IMR-90 (cell line): Measurements from ENCODE around the gene PITPNB. TPM values are rescaled to one million over a fixed set of nuclear protein-coding genes. Genes with fewer than 3 reads are reported as not detected.

Source experiments
- ATAC-seq: fragments of 200-7000 bp; cut with Tn5 transposase; 2 replicates; pipeline ENCODE4 v1.9.1; 2020; ENCODE audit warnings: low read depth, mild to moderate bottlenecking, moderate library complexity
- BruUV-seq: library from RNA; stranded (reverse); fragments of 400-500 nt; replicated peaks from 2 replicates; lab custom pipeline; 2021; lab: Mats Ljungman, UMichigan
- CTCF ChIA-PET: fragments of 300-600 bp; formaldehyde crosslinking; extraction: SDS; loops from one replicate; lab custom pipeline; 2021; ENCODE audit warnings: antibody characterized with exemption; lab: Yijun Ruan, JAX
- POLR2A ChIA-PET: fragments of 300-600 bp; sonication (Branson Sonifier 250); formaldehyde crosslinking; loops from one replicate; lab custom pipeline; 2022; ENCODE audit warnings: antibody characterized with exemption; ENCODE audit not compliant: unreplicated experiment; lab: Charles Lee
- DNase-seq: peaks from one replicate; pipeline ENCODE4 v3.0.0; 2013
- H2AFZ ChIP-seq: replicated peaks from 2 replicates; pipeline ENCODE3; 2013; ENCODE audit warnings: low read length, mild to moderate bottlenecking; ENCODE audit not compliant: poor library complexity
- H2AK5ac ChIP-seq: 2 replicates; pipeline ENCODE4 v1.6.1; 2013; ENCODE audit warnings: low read depth, low read length, inconsistent platforms
- H2AK9ac ChIP-seq: replicated peaks from 2 replicates; pipeline ENCODE3; 2013; ENCODE audit warnings: mild to moderate bottlenecking, low read depth, low read length, moderate library complexity; ENCODE audit not compliant: poor library complexity
- H2BK120ac ChIP-seq: 2 replicates; pipeline ENCODE4 v1.6.1; 2013; ENCODE audit warnings: low read depth, low read length, inconsistent platforms
- H2BK15ac ChIP-seq: 3 replicates; pipeline ENCODE4 v1.6.1; 2013; ENCODE audit warnings: low read depth, low read length, inconsistent platforms
- H2BK20ac ChIP-seq: 2 replicates; pipeline ENCODE4 v1.6.1; 2013; ENCODE audit warnings: low read depth, mild to moderate bottlenecking, inconsistent platforms, low read length, moderate library complexity
- H2BK5ac ChIP-seq: 2 replicates; pipeline ENCODE4 v1.6.1; 2013; ENCODE audit warnings: mild to moderate bottlenecking, low read depth, low read length, inconsistent platforms; ENCODE audit not compliant: poor library complexity, severe bottlenecking
- H3K14ac ChIP-seq: replicated peaks from 2 replicates; pipeline ENCODE4 v1.6.1; 2013; ENCODE audit warnings: low read depth, low read length, inconsistent platforms
- H3K18ac ChIP-seq: 2 replicates; pipeline ENCODE4 v1.6.1; 2013; ENCODE audit warnings: low read depth, low read length, control low read depth
- H3K23ac ChIP-seq: 2 replicates; pipeline ENCODE4 v1.6.1; 2013; ENCODE audit warnings: low read depth, low read length, inconsistent platforms
- H3K27ac ChIP-seq: 2 replicates; pipeline ENCODE4 v1.5.1; 2013; ENCODE audit warnings: mild to moderate bottlenecking, control low read depth, low read length; ENCODE audit not compliant: insufficient read depth
- H3K27me3 ChIP-seq: 2 replicates; pipeline ENCODE4 v1.6.1; 2013; ENCODE audit warnings: low read length; ENCODE audit not compliant: control insufficient read depth, insufficient read depth
- H3K36me3 ChIP-seq: 2 replicates; pipeline ENCODE4 v1.6.1; 2013; ENCODE audit warnings: low read length, mixed read lengths; ENCODE audit not compliant: control insufficient read depth, insufficient read depth
- H3K4ac ChIP-seq: 2 replicates; pipeline ENCODE4 v1.6.1; 2013; ENCODE audit warnings: low read depth, low read length, inconsistent platforms
- H3K4me1 ChIP-seq: 2 replicates; pipeline ENCODE4 v1.6.1; 2013; ENCODE audit warnings: low read length, mixed read lengths; ENCODE audit not compliant: control insufficient read depth, insufficient read depth
- H3K4me2 ChIP-seq: 2 replicates; pipeline ENCODE4 v1.6.1; 2013; ENCODE audit warnings: low read depth, mild to moderate bottlenecking, control low read depth, low read length, moderate library complexity
- H3K4me3 ChIP-seq: 2 replicates; pipeline ENCODE4 v1.5.1; 2013; ENCODE audit warnings: low read depth, mild to moderate bottlenecking, control low read depth, low read length, moderate library complexity; ENCODE audit not compliant: insufficient read depth
- H3K56ac ChIP-seq: 2 replicates; pipeline ENCODE4 v1.6.1; 2013; ENCODE audit warnings: low read length, inconsistent platforms; ENCODE audit not compliant: insufficient read depth; ENCODE audit errors: extremely low read depth
- H3K79me1 ChIP-seq, 2 experiments: 2 replicates each; pipeline ENCODE4 v1.6.1; 2013; ENCODE audit warnings: low read length in 2 of 2, inconsistent platforms in 1 of 2, low read depth in 1 of 2
- H3K9ac ChIP-seq: 2 replicates; pipeline ENCODE4 v1.6.1; 2013; ENCODE audit warnings: low read depth, low read length, control low read depth
- H3K9me1 ChIP-seq: 2 replicates; pipeline ENCODE4 v1.6.1; 2013; ENCODE audit warnings: low read length, inconsistent platforms; ENCODE audit not compliant: insufficient read depth
- H3K9me3 ChIP-seq: 2 replicates; pipeline ENCODE4 v1.6.1; 2013; ENCODE audit warnings: low read length; ENCODE audit not compliant: control insufficient read depth, insufficient read depth
- H4K20me1 ChIP-seq: 2 replicates; pipeline ENCODE4 v1.6.1; 2013; ENCODE audit warnings: low read length, inconsistent platforms; ENCODE audit not compliant: insufficient read depth
- H4K5ac ChIP-seq: 2 replicates; pipeline ENCODE4 v1.6.1; 2013; ENCODE audit warnings: mild to moderate bottlenecking, low read depth, low read length, control low read depth
- H4K8ac ChIP-seq, 2 experiments: 2 replicates each; pipeline ENCODE4 v1.6.1; 2013; ENCODE audit warnings: low read depth in 2 of 2, low read length in 2 of 2, control low read depth in 1 of 2, inconsistent platforms in 1 of 2
- H4K91ac ChIP-seq: 2 replicates; pipeline ENCODE4 v1.6.1; 2013; ENCODE audit warnings: low read depth, low read length, inconsistent platforms; ENCODE audit not compliant: insufficient read depth
- BHLHE40 ChIP-seq: fragments of 150-350 bp; IDR thresholded peaks from 2 replicates; pipeline ENCODE4 v1.6.1; 2016; ENCODE audit warnings: mild to moderate bottlenecking, low read depth, low read length
- CEBPB ChIP-seq: IDR thresholded peaks from 2 replicates; pipeline ENCODE4 v1.6.1; 2012; ENCODE audit warnings: low read depth, low read length, improper control_type of control experiment
- CHD1 ChIP-seq: IDR thresholded peaks from 2 replicates; pipeline ENCODE4 v1.6.1; 2012; ENCODE audit warnings: low read depth, low read length, improper control_type of control experiment
- FOS ChIP-seq: fragments of 150-350 bp; IDR thresholded peaks from 2 replicates; pipeline ENCODE4 v1.6.1; 2016; ENCODE audit warnings: low read depth, low read length
- MAFK ChIP-seq: IDR thresholded peaks from 2 replicates; pipeline ENCODE4 v1.6.1; 2012; ENCODE audit warnings: low read depth, low read length, improper control_type of control experiment
- MAZ ChIP-seq: IDR thresholded peaks from 2 replicates; pipeline ENCODE4 v1.6.1; 2012; ENCODE audit warnings: low read depth, mild to moderate bottlenecking, low read length, improper control_type of control experiment, moderate library complexity, borderline replicate concordance
- MXI1 ChIP-seq: IDR thresholded peaks from 2 replicates; pipeline ENCODE4 v1.6.1; 2012; ENCODE audit warnings: low read depth, mild to moderate bottlenecking, low read length, moderate library complexity, borderline replicate concordance
- NFE2L2 ChIP-seq: fragments of 150-350 bp; IDR thresholded peaks from 2 replicates; pipeline ENCODE4 v1.6.1; 2016; ENCODE audit warnings: low read depth, mild to moderate bottlenecking, low read length
- POLR2A ChIP-seq: IDR thresholded peaks from 2 replicates; pipeline ENCODE4 v1.6.1; 2012; ENCODE audit warnings: mild to moderate bottlenecking, low read depth, low read length
- RAD21 ChIP-seq: IDR thresholded peaks from 2 replicates; pipeline ENCODE4 v1.6.1; 2012; ENCODE audit warnings: low read length, improper control_type of control experiment
- RCOR1 ChIP-seq: IDR thresholded peaks from 2 replicates; pipeline ENCODE4 v1.6.1; 2012; ENCODE audit warnings: mild to moderate bottlenecking, low read length, improper control_type of control experiment; ENCODE audit not compliant: insufficient replicate concordance
- RFX5 ChIP-seq: IDR thresholded peaks from 2 replicates; pipeline ENCODE4 v1.8.0; 2012; ENCODE audit warnings: low read depth, mild to moderate bottlenecking, low read length, moderate library complexity
- SMC3 ChIP-seq: fragments of 150-350 bp; IDR thresholded peaks from 2 replicates; pipeline ENCODE4 v1.6.1; 2016; ENCODE audit warnings: low read depth, mild to moderate bottlenecking, antibody characterized with exemption, low read length, moderate library complexity
- WGBS, 2 experiments: methylation state at CpG; one replicate each; pipeline versions ENCODE4 v1.1.5 to v1.1.7; 2013; ENCODE audit warnings: missing lambda C conversion rate in 2 of 2; ENCODE audit not compliant: insufficient read length in 1 of 2; ENCODE audit errors: extremely low coverage in 2 of 2; 5-methylcytosine and 5-hydroxymethylcytosine counted together
- dilution Hi-C: fragments of 300-500 bp; cut with HindIII; formaldehyde crosslinking; loops from one replicate; pipeline ENCODE4 v1.14.3; 2018; ENCODE audit warnings: low sequenced_read_pairs; ENCODE audit not compliant: unreplicated experiment
- in situ Hi-C: fragments of 300-500 bp; cut with MboI; formaldehyde crosslinking; loops from 3 replicates; pipeline ENCODE4 v1.14.3; 2019; ENCODE audit warnings: low sequenced_read_pairs, inconsistent platforms, mixed read lengths
- intact Hi-C: fragments of 100-400 bp; cut with micrococcal nuclease; formaldehyde crosslinking; loops from 2 replicates; pipeline ENCODE4 v1.10.0; 2022
- polyA plus RNA-seq, 3 experiments: library from polyadenylated mRNA; depleted of rRNA; stranded (reverse); fragments of >200 nt; gene quantifications; 2 replicates each; pipeline ENCODE4 v1.2.3, GENCODE V29; 2012; ENCODE audit warnings: low replicate concordance in 1 of 3
- total RNA-seq: library from RNA; depleted of rRNA; stranded (reverse); fragments of >200 nt; gene quantifications from 2 replicates; pipeline ENCODE4 v1.2.3, GENCODE V29; 2012
- TF ChIP-seq, protein P1 (sequence below): fragments of 150-350 bp; IDR thresholded peaks from 2 replicates; pipeline ENCODE4 v1.6.1; 2017; ENCODE audit warnings: mild to moderate bottlenecking, antibody characterized with exemption, low read length, low read depth
- TF ChIP-seq, protein P2 (sequence below): conservative IDR thresholded peaks from 2 replicates; pipeline ENCODE4 v1.5.1; 2012; ENCODE audit warnings: mild to moderate bottlenecking, low read depth, low read length, improper control_type of control experiment
- TF ChIP-seq, protein P3 (sequence below): fragments of 150-350 bp; IDR thresholded peaks from 2 replicates; pipeline ENCODE4 v1.6.1; 2016; ENCODE audit warnings: low read depth, mild to moderate bottlenecking, low read length, moderate library complexity, borderline replicate concordance

PITPNB gene
- total and polyA plus RNA-seq, 2 of the 4 experiments (the other 2 are of a cell fraction), result 19.7 to 54.5 TPM

GRCh38 chr22:27865496-27865895 lies 53.6 kb downstream of the PITPNB start:
- Histone ChIP-seq H4K5ac (peak overlapping the region; percentile 96), H3K56ac (peak overlapping the region; percentile 91), H3K9me3 (no peaks in the 10 kb centered on the region), H3K18ac (peak overlapping the region; percentile 89), H2BK15ac (peak overlapping the region; percentile 46; the same call in 2 of the 3 replicates), H3K9ac (no peak overlapping the region), H2AK5ac (peak overlapping the region; percentile 55; the same call in 1 of the 2 replicates), H3K4me2 (no peak overlapping the region), H3K9me1 (peaks cover 17% of the 10 kb centered on the region), H3K79me1 (peaks cover 54 to 67% of the 10 kb centered on the region in 2 experiments), H3K14ac (peak overlapping the region; percentile 82), H2BK5ac (peak overlapping the region; percentile 99), H2AK9ac (peak overlapping the region; percentile 66), H3K4me3 (no peak overlapping the region), H2AFZ (no peak overlapping the region), H4K91ac (peak overlapping the region; percentile 79), H4K8ac (peak overlapping the region; percentile 40 to 91), H2BK20ac (peak overlapping the region; percentile 96), H4K20me1 (peaks cover 4% of the 10 kb centered on the region), H3K23ac (peak overlapping the region; percentile 84), H3K4me1 (peaks cover 39% of the 10 kb centered on the region), H3K27ac (peak overlapping the region; percentile 95), H2BK120ac (peak overlapping the region; percentile 97), H3K36me3 (peaks cover 10% of the 10 kb centered on the region; the same call in 1 of the 2 replicates), H3K27me3 (no peaks in the 10 kb centered on the region), H3K4ac (peak overlapping the region; percentile 96)
- ATAC-seq (no peak), DNase-seq (no peak)
- in situ Hi-C loops, result no loop called here
- intact Hi-C loops, result loop anchor here (5.0 to 10.0 kb wide), 2 partner anchors 63 to 971 kb away; partner anchors contain the start of gene MN1
- WGBS, 2 experiments, result no CpG with 5 or more reads among the region's 6 CpGs
- TF ChIP-seq NFE2L2 (no peak), MXI1 (no peak), MAFK (no peak), RCOR1 (no peak), CHD1 (no peak), SMC3 (no peak), MAZ (no peak), RAD21 (no peak), BHLHE40 (no peak), POLR2A (no peak), RFX5 (no peak), CEBPB (no peak), FOS (no peak)
- TF ChIP-seq, protein P1, sequence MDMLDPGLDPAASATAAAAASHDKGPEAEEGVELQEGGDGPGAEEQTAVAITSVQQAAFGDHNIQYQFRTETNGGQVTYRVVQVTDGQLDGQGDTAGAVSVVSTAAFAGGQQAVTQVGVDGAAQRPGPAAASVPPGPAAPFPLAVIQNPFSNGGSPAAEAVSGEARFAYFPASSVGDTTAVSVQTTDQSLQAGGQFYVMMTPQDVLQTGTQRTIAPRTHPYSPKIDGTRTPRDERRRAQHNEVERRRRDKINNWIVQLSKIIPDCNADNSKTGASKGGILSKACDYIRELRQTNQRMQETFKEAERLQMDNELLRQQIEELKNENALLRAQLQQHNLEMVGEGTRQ, result no peak
- TF ChIP-seq, protein P2, sequence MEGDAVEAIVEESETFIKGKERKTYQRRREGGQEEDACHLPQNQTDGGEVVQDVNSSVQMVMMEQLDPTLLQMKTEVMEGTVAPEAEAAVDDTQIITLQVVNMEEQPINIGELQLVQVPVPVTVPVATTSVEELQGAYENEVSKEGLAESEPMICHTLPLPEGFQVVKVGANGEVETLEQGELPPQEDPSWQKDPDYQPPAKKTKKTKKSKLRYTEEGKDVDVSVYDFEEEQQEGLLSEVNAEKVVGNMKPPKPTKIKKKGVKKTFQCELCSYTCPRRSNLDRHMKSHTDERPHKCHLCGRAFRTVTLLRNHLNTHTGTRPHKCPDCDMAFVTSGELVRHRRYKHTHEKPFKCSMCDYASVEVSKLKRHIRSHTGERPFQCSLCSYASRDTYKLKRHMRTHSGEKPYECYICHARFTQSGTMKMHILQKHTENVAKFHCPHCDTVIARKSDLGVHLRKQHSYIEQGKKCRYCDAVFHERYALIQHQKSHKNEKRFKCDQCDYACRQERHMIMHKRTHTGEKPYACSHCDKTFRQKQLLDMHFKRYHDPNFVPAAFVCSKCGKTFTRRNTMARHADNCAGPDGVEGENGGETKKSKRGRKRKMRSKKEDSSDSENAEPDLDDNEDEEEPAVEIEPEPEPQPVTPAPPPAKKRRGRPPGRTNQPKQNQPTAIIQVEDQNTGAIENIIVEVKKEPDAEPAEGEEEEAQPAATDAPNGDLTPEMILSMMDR, result no peak
- TF ChIP-seq, protein P3, sequence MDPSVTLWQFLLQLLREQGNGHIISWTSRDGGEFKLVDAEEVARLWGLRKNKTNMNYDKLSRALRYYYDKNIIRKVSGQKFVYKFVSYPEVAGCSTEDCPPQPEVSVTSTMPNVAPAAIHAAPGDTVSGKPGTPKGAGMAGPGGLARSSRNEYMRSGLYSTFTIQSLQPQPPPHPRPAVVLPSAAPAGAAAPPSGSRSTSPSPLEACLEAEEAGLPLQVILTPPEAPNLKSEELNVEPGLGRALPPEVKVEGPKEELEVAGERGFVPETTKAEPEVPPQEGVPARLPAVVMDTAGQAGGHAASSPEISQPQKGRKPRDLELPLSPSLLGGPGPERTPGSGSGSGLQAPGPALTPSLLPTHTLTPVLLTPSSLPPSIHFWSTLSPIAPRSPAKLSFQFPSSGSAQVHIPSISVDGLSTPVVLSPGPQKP, result no peak
- POLR2A ChIA-PET, result no interaction called here
- CTCF ChIA-PET, result no interaction called here
- dilution Hi-C loops, result no loop called here
- no TSS peak for BruUV-seq
